Vagina (tissue), 2 donors: ENCODE measurements around the gene GPR75.

Source experiments
- POLR2A ChIP-seq, 2 donors: fragments of 450-650 bp; IDR thresholded peaks; one replicate each; pipeline ENCODE4 v1.6.1; 2017; ENCODE audit warnings: antibody characterized with exemption in 2 of 2, mild to moderate bottlenecking in 2 of 2, moderate library complexity in 2 of 2
- POLR2AphosphoS5 ChIP-seq, 2 donors: sonication (generic); formaldehyde crosslinking; IDR thresholded peaks; one replicate each; pipeline ENCODE4 v1.9.0; 2017; ENCODE audit warnings: antibody characterized with exemption in 2 of 2, mild to moderate bottlenecking in 2 of 2, low read depth in 1 of 2; ENCODE audit not compliant: insufficient read depth in 1 of 2
- TF ChIP-seq, protein P1 (sequence below), 3 experiments: fragments of 450-650 bp in 2 of 3; fragments of 200-600 bp in 1 of 3; sonication (generic) in 1 of 3; IDR thresholded peaks; one replicate each; pipeline ENCODE4 v1.5.1; 2017 to 2019; ENCODE audit warnings: antibody characterized with exemption in 3 of 3, mild to moderate bottlenecking in 2 of 3, moderate library complexity in 2 of 3

DNA sequence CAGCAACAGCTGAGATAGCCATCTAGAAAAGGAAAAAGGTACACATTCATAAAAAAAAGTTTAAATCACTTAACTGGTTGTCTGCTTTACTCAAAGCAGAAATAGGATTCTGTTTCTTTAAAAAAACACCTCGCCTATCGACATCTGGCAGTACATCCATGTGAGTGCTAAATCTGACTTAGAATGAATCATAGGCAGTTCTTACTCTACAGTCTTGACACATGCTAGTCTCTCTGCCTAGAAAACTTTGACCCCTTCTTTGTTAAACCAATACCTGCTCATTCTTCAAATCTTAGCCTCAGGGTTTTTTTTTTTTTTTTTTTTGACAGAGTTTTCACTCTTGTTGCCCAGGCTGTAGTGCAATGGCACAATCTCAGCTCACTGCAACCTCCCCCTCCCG lies 37.1 kb upstream of the GPR75 start:
- no peak for TF ChIP-seq POLR2AphosphoS5 (IDR thresholded peaks at IDR 0.05; ENCODE audit: insufficient read depth in 1 of 2, low read depth in 1 of 2)
- TF ChIP-seq, protein P1, sequence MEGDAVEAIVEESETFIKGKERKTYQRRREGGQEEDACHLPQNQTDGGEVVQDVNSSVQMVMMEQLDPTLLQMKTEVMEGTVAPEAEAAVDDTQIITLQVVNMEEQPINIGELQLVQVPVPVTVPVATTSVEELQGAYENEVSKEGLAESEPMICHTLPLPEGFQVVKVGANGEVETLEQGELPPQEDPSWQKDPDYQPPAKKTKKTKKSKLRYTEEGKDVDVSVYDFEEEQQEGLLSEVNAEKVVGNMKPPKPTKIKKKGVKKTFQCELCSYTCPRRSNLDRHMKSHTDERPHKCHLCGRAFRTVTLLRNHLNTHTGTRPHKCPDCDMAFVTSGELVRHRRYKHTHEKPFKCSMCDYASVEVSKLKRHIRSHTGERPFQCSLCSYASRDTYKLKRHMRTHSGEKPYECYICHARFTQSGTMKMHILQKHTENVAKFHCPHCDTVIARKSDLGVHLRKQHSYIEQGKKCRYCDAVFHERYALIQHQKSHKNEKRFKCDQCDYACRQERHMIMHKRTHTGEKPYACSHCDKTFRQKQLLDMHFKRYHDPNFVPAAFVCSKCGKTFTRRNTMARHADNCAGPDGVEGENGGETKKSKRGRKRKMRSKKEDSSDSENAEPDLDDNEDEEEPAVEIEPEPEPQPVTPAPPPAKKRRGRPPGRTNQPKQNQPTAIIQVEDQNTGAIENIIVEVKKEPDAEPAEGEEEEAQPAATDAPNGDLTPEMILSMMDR (IDR thresholded peaks at IDR 0.05): no peak
- TF ChIP-seq POLR2A (IDR thresholded peaks at IDR 0.05): no peak
